GM12878 (cell line): ENCODE results near the gene AXL. TPM values are rescaled to one million over a fixed set of nuclear protein-coding genes. Genes with fewer than 3 reads are reported as not detected.
"Not testable (repeated sequence)": the region's sequence is repeated elsewhere in the genome, so short reads cannot be mapped to it uniquely, and the experiment has no call there.

ENCODE experiments used
- ATAC-seq: fragments of 200-7000 bp; cut with Tn5 transposase; 3 replicates; pipeline ENCODE4 v1.9.1; 2020; ENCODE audit warnings: mild to moderate bottlenecking, moderate library complexity
- BruUV-seq: library from RNA; stranded (reverse); fragments of 400-500 nt; replicated peaks from 2 replicates; lab custom pipeline; 2021; lab: Mats Ljungman, UMichigan
- CTCF ChIA-PET: fragments of 300-600 bp; sonication (Branson Sonifier 250); formaldehyde crosslinking; extraction: SDS; loops from one replicate; lab custom pipeline; 2021; ENCODE audit warnings: inconsistent platforms; lab: Yijun Ruan, JAX
- POLR2A ChIA-PET: fragments of 350-600 bp; formaldehyde crosslinking; extraction: SDS; loops from one replicate; lab custom pipeline; 2021; ENCODE audit warnings: inconsistent platforms; lab: Charles Lee
- RAD21 ChIA-PET: fragments of 300-600 bp; sonication (Branson Sonifier 250); formaldehyde crosslinking; loops from one replicate; lab custom pipeline; 2023; ENCODE audit warnings: antibody characterized with exemption; ENCODE audit not compliant: unreplicated experiment; lab: Charles Lee
- SMC1A ChIA-PET: fragments of 300-600 bp; sonication (Branson Sonifier 250); formaldehyde crosslinking; loops from one replicate; lab custom pipeline; 2023; ENCODE audit not compliant: unreplicated experiment, uncharacterized antibody; lab: Charles Lee
- DNase-seq: peaks from one replicate; pipeline ENCODE4 v3.0.0-alpha.2; 2011; ENCODE audit warnings: low read depth, low spot score
- FAIRE-seq: peaks from 3 replicates; lab custom pipeline; 2011; peaks lifted over from hg19 to GRCh38; lab: Jason Lieb, UNC
- H2AFZ ChIP-seq: 2 replicates; pipeline ENCODE4 v1.6.0; 2011; ENCODE audit warnings: low read depth, low read length, control low read depth; ENCODE audit not compliant: control insufficient read depth
- H3K27ac ChIP-seq: 2 replicates; pipeline ENCODE4 v1.5.1; 2011; ENCODE audit warnings: control low read depth; ENCODE audit not compliant: control insufficient read depth, insufficient read depth
- H3K27me3 ChIP-seq, 2 experiments: replicated peaks in 1 of 2; 2 replicates each; pipeline versions ENCODE4 v1.6.0 to v1.6.1; 2011; ENCODE audit warnings: low read length in 1 of 2; ENCODE audit not compliant: control insufficient read depth in 2 of 2, insufficient read depth in 2 of 2
- H3K36me3 ChIP-seq, 2 experiments: 2 replicates each; pipeline ENCODE4 v1.5.1; 2011; ENCODE audit warnings: low read length in 1 of 2; ENCODE audit not compliant: control insufficient read depth in 2 of 2, insufficient read depth in 2 of 2
- H3K4me1 ChIP-seq: 2 replicates; pipeline ENCODE4 v1.6.1; 2011; ENCODE audit warnings: mild to moderate bottlenecking, low read length, moderate library complexity, mixed read lengths; ENCODE audit not compliant: control insufficient read depth, insufficient read depth
- H3K4me2 ChIP-seq: 2 replicates; pipeline ENCODE4 v1.6.0; 2011; ENCODE audit warnings: control low read depth; ENCODE audit not compliant: control insufficient read depth, insufficient read depth
- H3K4me3 ChIP-seq: fragments of 200-600 bp; sonication (generic); 2 replicates; pipeline ENCODE4 v1.5.1; 2016
- H3K79me2 ChIP-seq: 2 replicates; pipeline ENCODE4 v1.6.0; 2011; ENCODE audit warnings: low read length; ENCODE audit not compliant: control insufficient read depth, insufficient read depth
- H3K9ac ChIP-seq: 2 replicates; pipeline ENCODE4 v1.8.0; 2011; ENCODE audit warnings: low read length, control low read depth, mixed read lengths; ENCODE audit not compliant: control insufficient read depth, insufficient read depth
- H3K9me3 ChIP-seq: replicated peaks from 3 replicates; pipeline ENCODE4 v1.5.1; 2011; ENCODE audit warnings: mild to moderate bottlenecking, low read length; ENCODE audit not compliant: control insufficient read depth, insufficient read depth
- H4K20me1 ChIP-seq: 2 replicates; pipeline ENCODE4 v1.6.0; 2011; ENCODE audit not compliant: control insufficient read depth, insufficient read depth
- CTCF ChIP-seq, 3 experiments: IDR thresholded peaks in 2 of 3; conservative IDR thresholded peaks in 1 of 3; 2 replicates each; pipeline ENCODE4 v1.5.1; 2011; ENCODE audit warnings: low read depth in 3 of 3, low read length in 3 of 3, mild to moderate bottlenecking in 3 of 3, control low read depth in 2 of 3, moderate library complexity in 2 of 3, inconsistent platforms in 1 of 3, mixed read lengths in 1 of 3; ENCODE audit not compliant: control insufficient read depth in 2 of 3, insufficient read depth in 1 of 3; ENCODE audit errors: extremely low read depth in 1 of 3
- NBN ChIP-seq: fragments of 450-650 bp; IDR thresholded peaks from 2 replicates; pipeline ENCODE4 v1.6.1; 2016
- NR2F1 ChIP-seq: fragments of 450-650 bp; conservative IDR thresholded peaks from 2 replicates; pipeline ENCODE4 v1.6.1; 2017; ENCODE audit warnings: mild to moderate bottlenecking
- POU2F2 ChIP-seq: IDR thresholded peaks from 3 replicates; pipeline ENCODE4 v1.6.1; 2011; ENCODE audit warnings: low read depth, mild to moderate bottlenecking, low read length, borderline replicate concordance
- RAD21 ChIP-seq: IDR thresholded peaks from 2 replicates; pipeline ENCODE4 v1.6.1; 2011; ENCODE audit warnings: mild to moderate bottlenecking, low read depth, low read length, moderate library complexity; ENCODE audit not compliant: insufficient read depth
- SMARCA5 ChIP-seq: fragments of 450-650 bp; IDR thresholded peaks from 2 replicates; pipeline ENCODE4 v1.6.1; 2017; ENCODE audit warnings: mild to moderate bottlenecking
- SMC3 ChIP-seq: IDR thresholded peaks from 2 replicates; pipeline ENCODE4 v1.6.1; 2011; ENCODE audit warnings: low read length, improper control_type of control experiment, borderline replicate concordance
- YY1 ChIP-seq: IDR thresholded peaks from 2 replicates; pipeline ENCODE4 v1.6.1; 2011; ENCODE audit warnings: low read depth, mild to moderate bottlenecking, low read length
- WGBS: methylation state at CpG from one replicate; pipeline ENCODE4 v1.1.6; 2016; ENCODE audit warnings: low lambda C conversion rate; ENCODE audit not compliant: insufficient replicate concordance, insufficient coverage; ENCODE audit errors: missing lambda C conversion rate; 5-methylcytosine and 5-hydroxymethylcytosine counted together
- in situ Hi-C: fragments of 300-500 bp; cut with MboI; formaldehyde crosslinking; loops from 9 replicates; pipeline ENCODE4 v1.14.3; 2018; ENCODE audit warnings: mixed read lengths
- intact Hi-C: fragments of 100-400 bp; cut with micrococcal nuclease; formaldehyde crosslinking; loops from one replicate; pipeline ENCODE4 v1.14.2; 2022; ENCODE audit not compliant: unreplicated experiment
- polyA plus RNA-seq, 11 experiments: library from polyadenylated mRNA; depleted of rRNA in 4 of 11; unstranded in 6 of 11; stranded (reverse) in 5 of 11; fragments of >200 nt; fragmentation: Nextera tagmentation in 4 of 11; fragmentation: Illumina TruSeq in 1 of 11; extraction: Ambion mirVana in 4 of 11; extraction: Trizol in 1 of 11; gene quantifications; 1 replicate in 1 of 11; 2 replicates in 10 of 11; pipeline versions ENCODE4 v1.2.1 to v1.2.3, GENCODE V29; 2011 to 2016; ENCODE audit warnings: inconsistent platforms in 2 of 11, missing spikeins in 2 of 11, low read depth in 1 of 11
- total RNA-seq, 4 experiments: library from RNA; depleted of rRNA in 3 of 4; stranded (reverse); fragments of >200 nt in 3 of 4; fragmentation: Illumina TruSeq in 1 of 4; extraction: Trizol in 1 of 4; gene quantifications; 2 replicates each; pipeline versions ENCODE4 v1.2.1 to v1.2.3, GENCODE V29; 2013 to 2021

Gene AXL
- total and polyA plus RNA-seq, 10 of the 15 experiments (the other 5 are each of a cell fraction or from before 2014, with no cell fraction given): under 0.01 to 0.33 (median 0.07) TPM; not detected in 4

- H4K20me1 ChIP-seq, H3K36me3 ChIP-seq, H3K9ac ChIP-seq, H3K4me2 ChIP-seq, H3K79me2 ChIP-seq, H3K4me3 ChIP-seq, H3K27ac ChIP-seq, BruUV-seq, H3K9me3 ChIP-seq, H3K27me3 ChIP-seq, H2AFZ ChIP-seq, H3K4me1 ChIP-seq: not testable (repeated sequence)
- peak; percentile 99 for ATAC-seq
- DNase-seq: peak; percentile 37
- intact Hi-C loops: loop anchor here (1.0 to 5.0 kb wide), 3 partner anchors 58 to 233 kb away; partner anchors contain the start of gene DMAC2
- ChIA-PET CTCF (interaction anchor here (0.6 to 6.0 kb wide), 25 partner anchors 9 to 1747 kb away, joined by 3 to 90 read pairs (median 3); partner anchors contain the start of genes B9D2 and HNRNPUL1), POLR2A (interaction anchor here (0.7 to 1.0 kb wide), 6 partner anchors 54 to 146 kb away, joined by 3 to 7 read pairs (median 4); no protein-coding TSS in a partner anchor), SMC1A (interaction anchor here (0.9 to 3.5 kb wide), 11 partner anchors 25 to 366 kb away, joined by 3 to 32 read pairs (median 3); partner anchors contain the start of genes CCDC97, DMAC2 and HNRNPUL1), RAD21 (interaction anchor here (0.5 to 2.2 kb wide), 17 partner anchors 54 to 1327 kb away, joined by 3 to 26 read pairs (median 5); partner anchors contain the start of genes DMAC2 and TGFB1)
- 14% methylated on average over 4 of the region's 7 CpGs for WGBS
- peak; percentile 86 for FAIRE-seq
- TF ChIP-seq SMARCA5: 0 out of 2 replicates have a peak, but pooled peaks have one; percentile 26
- peak; percentile 85 for TF ChIP-seq SMC3
- TF ChIP-seq CTCF (IDR thresholded peaks at IDR 0.05 in 2 of 3, conservative IDR thresholded peaks at IDR 0.05 in 1 of 3; ENCODE audit: control insufficient read depth in 2 of 3, extremely low read depth in 1 of 3, insufficient read depth in 1 of 3, low read depth in 3 of 3, low read length in 3 of 3): peak; percentile 89 to 96 (median 89)
- peak; percentile 69; the same call in 1 of the 2 replicates for TF ChIP-seq YY1
- 0 out of 2 replicates have a peak, but pooled peaks have one; percentile 19 for TF ChIP-seq NBN
- TF ChIP-seq NR2F1: peak; percentile 40; the same call in 1 of the 2 replicates
- TF ChIP-seq POU2F2: peak; percentile 66; the same call in 1 of the 3 replicates
- peak; percentile 96 for TF ChIP-seq RAD21
- in situ Hi-C loops: loop anchor here (5.0 kb wide), 2 partner anchors 58 to 108 kb away; partner anchors contain the start of genes CCDC97 and HNRNPUL1
Measured at GRCh38 chr19:41204338-41204737, 14.7 kb upstream of the AXL start.
